Subcutaneous abdominal adipose tissue (tissue), 5 donors: ENCODE results near the gene PSMG4.

ENCODE experiments used
- H3K27ac ChIP-seq: one replicate; pipeline ENCODE4 v1.7.0; 2013; ENCODE audit warnings: low read depth, mild to moderate bottlenecking, inconsistent platforms, low read length, moderate library complexity
- H3K27me3 ChIP-seq, 5 donors: one replicate each; pipeline ENCODE4 v1.7.0; 2013; ENCODE audit warnings: low read length in 5 of 5, inconsistent platforms in 1 of 5; ENCODE audit not compliant: control insufficient read depth in 5 of 5, insufficient read depth in 4 of 5
- H3K36me3 ChIP-seq, 5 donors: one replicate each; pipeline ENCODE4 v1.7.0; 2013; ENCODE audit warnings: low read length in 5 of 5; ENCODE audit not compliant: control insufficient read depth in 5 of 5, insufficient read depth in 5 of 5
- H3K4me1 ChIP-seq, 5 donors: one replicate each; pipeline ENCODE4 v1.7.0; 2013; ENCODE audit warnings: low read length in 5 of 5, mild to moderate bottlenecking in 3 of 5, moderate library complexity in 1 of 5; ENCODE audit not compliant: control insufficient read depth in 5 of 5, insufficient read depth in 5 of 5
- H3K4me3 ChIP-seq, 5 donors: one replicate each; pipeline ENCODE4 v1.7.0; 2013; ENCODE audit warnings: low read length in 5 of 5, low read depth in 1 of 5
- H3K9ac ChIP-seq, 5 donors: one replicate each; pipeline ENCODE4 v1.7.0; 2013; ENCODE audit warnings: low read length in 5 of 5, mild to moderate bottlenecking in 4 of 5, moderate library complexity in 3 of 5
- H3K9me3 ChIP-seq, 5 donors: one replicate each; pipeline ENCODE4 v1.7.0; 2013; ENCODE audit warnings: low read length in 5 of 5; ENCODE audit not compliant: control insufficient read depth in 5 of 5
- donor health status: healthy.
- donor health status: healthy.
- donor health status: healthy.
- donor health status: healthy.
- donor health status: healthy.

PSMG4 gene

GRCh38 chr6:3270258-3270657 is 11.5 kb downstream of the PSMG4 start:
- Histone ChIP-seq H3K36me3 (peaks cover 3 to 71% (median 60%) of the 10 kb centered on the region in 5 donors), H3K27me3 (no peaks in the 10 kb centered on the region), H3K9me3 (no peaks in the 10 kb centered on the region), H3K4me3 (no peak overlapping the region), H3K4me1 (peaks cover 0 to 7% (median 0%) of the 10 kb centered on the region in 5 donors), H3K27ac (no peak overlapping the region), H3K9ac (no peak overlapping the region)

- Histone ChIP-seq H3K9ac (no peak overlapping the region), H3K27ac (no peak overlapping the region), H3K4me3 (no peak overlapping the region), H3K27me3 (no peaks in the 10 kb centered on the region), H3K4me1 (peaks cover 0 to 7% (median 0%) of the 10 kb centered on the region in 5 donors), H3K36me3 (peaks cover 3 to 76% (median 58%) of the 10 kb centered on the region in 5 donors), H3K9me3 (no peaks in the 10 kb centered on the region)
Measured at GRCh38 chr6:3271756-3272155, 13.0 kb downstream of the PSMG4 start.

DNA sequence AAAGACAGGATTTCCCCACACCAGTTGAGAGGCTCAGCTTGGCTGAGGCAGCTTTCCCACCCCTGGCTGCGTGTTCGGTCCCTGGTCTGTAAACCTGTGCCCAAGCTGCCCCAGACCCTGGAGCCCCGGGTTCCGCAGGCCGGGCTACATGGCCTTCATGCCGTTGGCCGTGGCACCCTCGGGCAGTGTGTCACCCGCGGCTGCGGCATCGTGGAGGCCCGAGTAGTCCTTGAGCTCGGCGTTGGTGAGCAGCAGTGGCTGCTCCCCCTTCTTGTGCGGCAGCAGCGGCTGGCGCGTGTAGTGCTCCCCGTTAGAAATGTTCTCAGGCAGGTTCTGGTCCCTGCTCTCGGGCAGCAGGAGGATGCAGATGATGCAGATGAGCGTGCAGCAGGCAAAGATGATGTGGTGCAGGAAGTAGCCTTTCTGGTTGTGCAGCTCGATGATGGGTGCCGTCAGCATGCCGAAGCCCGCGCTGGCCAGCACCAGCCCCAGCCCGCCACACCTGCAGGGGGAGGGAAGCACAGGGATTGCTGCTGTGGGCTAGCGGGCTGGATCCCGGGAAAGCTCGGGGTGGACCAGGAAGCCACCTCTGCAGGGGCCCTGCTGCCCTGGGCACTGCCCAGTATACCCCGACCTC is 14.3 kb downstream of the PSMG4 start:
- Histone ChIP-seq H3K27me3 (no peaks in the 10 kb centered on the region), H3K9me3 (no peaks in the 10 kb centered on the region), H3K4me1 (peaks cover 0 to 7% (median 0%) of the 10 kb centered on the region in 5 donors), H3K27ac (no peak overlapping the region), H3K36me3 (peaks cover 3 to 82% (median 59%) of the 10 kb centered on the region in 5 donors), H3K4me3 (no peak overlapping the region), H3K9ac (no peak overlapping the region)

DNA sequence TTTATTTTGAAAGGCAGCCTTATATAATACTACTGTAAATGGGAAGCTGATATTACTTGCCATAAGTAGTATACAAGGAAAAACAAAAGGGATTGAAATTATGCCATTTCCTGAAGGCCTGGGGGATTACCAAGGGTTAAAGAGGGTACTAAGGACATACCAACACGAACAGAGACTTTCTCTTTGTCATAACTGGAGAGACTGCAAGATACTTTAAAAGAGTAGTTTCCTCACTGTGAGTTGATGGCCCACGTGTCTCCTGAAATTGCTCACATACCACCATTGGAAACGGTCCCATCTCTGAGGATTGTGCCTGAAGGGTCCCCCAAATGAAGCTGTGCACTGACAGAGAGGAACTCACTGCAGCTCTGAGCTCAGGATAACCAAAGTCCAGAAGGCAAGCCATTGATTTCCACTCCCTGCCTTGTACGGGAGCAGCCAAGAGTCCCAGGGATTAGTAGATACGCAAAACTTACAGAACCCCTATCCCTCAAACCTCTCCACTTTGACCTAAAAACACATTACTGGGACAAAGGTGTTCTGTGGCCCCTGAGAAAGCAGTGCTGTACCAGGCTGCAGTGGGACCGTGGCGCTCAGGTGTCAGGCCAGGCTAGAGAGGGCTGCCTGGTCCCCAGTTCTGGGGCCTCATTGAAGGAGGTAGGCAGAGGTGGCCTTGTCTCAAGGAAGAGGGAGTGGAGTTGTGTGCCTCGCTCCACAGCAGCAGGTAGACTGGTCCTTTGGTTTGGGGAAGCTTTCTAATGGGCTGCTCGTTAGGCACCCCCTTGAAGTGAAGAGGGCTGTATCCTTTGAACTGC is 15.2 kb downstream of the PSMG4 start:
- Histone ChIP-seq H3K27me3 (no peaks in the 10 kb centered on the region), H3K4me3 (no peak overlapping the region), H3K36me3 (peaks cover 3 to 84% (median 55%) of the 10 kb centered on the region in 5 donors), H3K27ac (no peak overlapping the region), H3K9me3 (no peaks in the 10 kb centered on the region), H3K9ac (no peak overlapping the region), H3K4me1 (peaks cover 0 to 7% (median 6%) of the 10 kb centered on the region in 5 donors)

- Histone ChIP-seq H3K4me3 (no peak overlapping the region), H3K27me3 (no peaks in the 10 kb centered on the region), H3K36me3 (peaks cover 3 to 61% (median 30%) of the 10 kb centered on the region in 5 donors), H3K9ac (no peak overlapping the region), H3K9me3 (no peaks in the 10 kb centered on the region), H3K4me1 (peaks cover 1 to 21% (median 15%) of the 10 kb centered on the region in 5 donors), H3K27ac (no peak overlapping the region)
Measured at GRCh38 chr6:3276174-3277167, 17.7 kb downstream of the PSMG4 start.

DNA sequence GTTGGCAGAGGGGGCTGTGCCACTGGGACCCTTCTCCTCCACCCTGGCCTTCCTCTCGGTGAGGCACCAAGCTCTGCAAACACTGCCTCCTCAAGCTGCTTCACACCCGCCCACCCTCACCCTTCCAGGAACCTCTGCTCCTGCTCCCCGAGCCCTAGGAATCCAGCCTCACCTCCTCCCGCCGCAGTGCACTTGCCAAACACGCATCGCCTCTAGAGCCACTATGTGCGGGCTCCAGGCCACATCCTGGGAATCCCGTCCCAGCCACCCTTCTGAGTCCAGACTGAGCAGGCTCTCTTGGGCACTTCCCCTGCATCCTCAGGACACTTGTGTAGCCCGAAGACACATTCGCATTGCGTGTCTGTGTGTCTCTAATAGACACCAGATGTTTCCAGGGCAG is 18.5 kb downstream of the PSMG4 start:
- Histone ChIP-seq H3K36me3 (peaks cover under 1 to 55% (median 22%) of the 10 kb centered on the region in 5 donors), H3K9me3 (no peaks in the 10 kb centered on the region), H3K4me1 (peaks cover 7 to 29% (median 23%) of the 10 kb centered on the region in 5 donors), H3K27me3 (no peaks in the 10 kb centered on the region), H3K27ac (no peak overlapping the region), H3K9ac (no peak overlapping the region), H3K4me3 (no peak overlapping the region)

DNA sequence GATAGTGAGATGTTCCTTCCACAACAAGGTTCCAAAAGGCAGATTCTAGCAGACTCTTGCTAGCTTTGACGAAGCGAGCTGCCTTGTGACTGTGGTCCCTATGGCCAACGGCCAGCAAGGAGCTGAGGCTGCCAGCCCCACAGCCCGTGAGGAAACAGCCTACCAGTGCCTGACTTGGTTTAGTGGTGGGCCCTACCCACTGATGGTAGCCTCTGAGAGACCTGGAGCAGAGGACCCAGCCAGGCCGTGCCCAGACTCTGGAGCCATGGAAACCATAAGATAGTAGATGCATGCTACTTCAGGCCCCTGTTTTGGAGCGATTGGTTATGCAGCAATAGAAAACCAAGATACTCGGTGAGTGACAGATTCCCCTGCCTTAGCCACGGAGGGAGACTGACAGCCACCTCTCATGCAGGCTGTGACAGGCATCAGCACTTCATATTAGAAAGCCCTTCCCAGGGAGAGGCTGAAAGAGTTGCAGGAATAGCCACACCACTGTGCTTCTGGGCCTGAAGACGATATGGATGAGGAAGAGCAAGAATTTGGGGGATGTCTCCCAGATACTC is 19.2 kb downstream of the PSMG4 start:
- no peaks in the 10 kb centered on the region for H3K9me3 ChIP-seq
- no peak overlapping the region for H3K4me3 ChIP-seq
- H3K4me1 ChIP-seq, result peaks cover 12 to 36% (median 29%) of the 10 kb centered on the region in 5 donors
- no peak overlapping the region for H3K9ac ChIP-seq
- H3K36me3 ChIP-seq, result peaks cover 0 to 55% (median 18%) of the 10 kb centered on the region in 5 donors
- H3K27ac ChIP-seq, result no peak overlapping the region
- no peaks in the 10 kb centered on the region for H3K27me3 ChIP-seq

DNA sequence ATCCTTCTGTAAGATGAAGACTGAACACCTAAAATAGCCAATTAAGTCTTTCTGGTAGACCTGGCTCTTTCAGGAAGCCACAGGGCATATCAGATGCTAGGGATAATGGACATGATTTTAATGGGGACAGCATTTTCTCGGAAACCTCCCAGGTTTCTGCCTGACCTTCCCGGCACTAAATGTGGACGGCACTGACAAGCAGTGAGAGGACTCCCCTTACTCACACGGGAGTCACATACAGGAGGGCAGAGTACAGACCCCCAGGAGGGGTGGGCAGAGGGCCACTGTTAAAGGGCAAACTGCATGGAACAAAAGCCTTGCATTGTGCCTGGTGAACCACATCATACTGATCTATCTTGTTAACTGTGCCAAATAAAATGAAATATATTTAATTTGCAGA is 19.9 kb downstream of the PSMG4 start:
- Histone ChIP-seq H3K9ac (no peak overlapping the region), H3K9me3 (no peaks in the 10 kb centered on the region), H3K4me1 (peaks cover 12 to 40% (median 28%) of the 10 kb centered on the region in 5 donors), H3K27me3 (no peaks in the 10 kb centered on the region), H3K4me3 (no peak overlapping the region), H3K27ac (no peak overlapping the region), H3K36me3 (peaks cover 0 to 55% (median 16%) of the 10 kb centered on the region in 5 donors)

DNA sequence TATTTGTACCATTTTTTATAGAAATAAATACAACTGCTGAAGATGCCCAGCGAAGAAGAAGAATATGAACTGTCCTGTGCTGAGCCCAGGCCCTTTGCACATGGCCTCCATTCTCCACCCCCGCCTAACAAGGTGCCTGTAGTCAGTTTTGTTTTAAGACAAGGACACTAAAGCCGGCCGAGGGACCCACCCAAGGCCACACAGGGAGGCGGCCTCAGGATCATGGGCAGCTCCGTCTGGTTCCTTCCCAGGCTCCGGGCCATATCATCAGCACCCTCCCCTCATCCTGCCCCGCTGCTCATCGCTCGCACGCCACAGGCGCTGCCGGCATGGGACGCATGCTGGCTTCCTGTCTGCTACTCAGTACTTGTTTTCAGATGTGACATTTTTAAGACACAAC is 21.3 kb downstream of the PSMG4 start:
- Histone ChIP-seq H3K4me1 (peaks cover 12 to 47% (median 35%) of the 10 kb centered on the region in 5 donors), H3K27ac (peak overlapping the region; percentile 37), H3K9ac (no peak overlapping the region), H3K4me3 (no peak overlapping the region), H3K36me3 (peaks cover 0 to 61% (median 20%) of the 10 kb centered on the region in 5 donors), H3K27me3 (no peaks in the 10 kb centered on the region), H3K9me3 (no peaks in the 10 kb centered on the region)
